ENCODE measurements around the gene DHRS1. TPM values are rescaled to one million over a fixed set of nuclear protein-coding genes. Genes with fewer than 3 reads are reported as not detected.
"Not testable (repeated sequence)": the region's sequence is repeated elsewhere in the genome, so short reads cannot be mapped to it uniquely, and the experiment has no call there.

Gene DHRS1
- total RNA-seq, 1 donor from 2014 or later = 28.0 TPM

- intact Hi-C loops (cut with DNase I) = loop anchor here (5.0 kb wide), 1 partner anchor 101 kb away; no protein-coding TSS in a partner anchor
- Histone ChIP-seq H3K36me3 (no peaks in the 10 kb centered on the region), H3K4me3 (no peak overlapping the region), H3K4me1 (peaks cover 70% of the 10 kb centered on the region), H3K9me3 (no peaks in the 10 kb centered on the region), H3K27me3 (peaks cover 10% of the 10 kb centered on the region), H3K27ac (no peak overlapping the region)
- TF ChIP-seq, protein P1, sequence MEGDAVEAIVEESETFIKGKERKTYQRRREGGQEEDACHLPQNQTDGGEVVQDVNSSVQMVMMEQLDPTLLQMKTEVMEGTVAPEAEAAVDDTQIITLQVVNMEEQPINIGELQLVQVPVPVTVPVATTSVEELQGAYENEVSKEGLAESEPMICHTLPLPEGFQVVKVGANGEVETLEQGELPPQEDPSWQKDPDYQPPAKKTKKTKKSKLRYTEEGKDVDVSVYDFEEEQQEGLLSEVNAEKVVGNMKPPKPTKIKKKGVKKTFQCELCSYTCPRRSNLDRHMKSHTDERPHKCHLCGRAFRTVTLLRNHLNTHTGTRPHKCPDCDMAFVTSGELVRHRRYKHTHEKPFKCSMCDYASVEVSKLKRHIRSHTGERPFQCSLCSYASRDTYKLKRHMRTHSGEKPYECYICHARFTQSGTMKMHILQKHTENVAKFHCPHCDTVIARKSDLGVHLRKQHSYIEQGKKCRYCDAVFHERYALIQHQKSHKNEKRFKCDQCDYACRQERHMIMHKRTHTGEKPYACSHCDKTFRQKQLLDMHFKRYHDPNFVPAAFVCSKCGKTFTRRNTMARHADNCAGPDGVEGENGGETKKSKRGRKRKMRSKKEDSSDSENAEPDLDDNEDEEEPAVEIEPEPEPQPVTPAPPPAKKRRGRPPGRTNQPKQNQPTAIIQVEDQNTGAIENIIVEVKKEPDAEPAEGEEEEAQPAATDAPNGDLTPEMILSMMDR (IDR thresholded peaks at IDR 0.05) = no peak
- ATAC-seq (no peak), DNase-seq (no peak)
These were observed 31.5 kb upstream of the DHRS1 start for GRCh38 chr14:24330973-24331674.

DNA sequence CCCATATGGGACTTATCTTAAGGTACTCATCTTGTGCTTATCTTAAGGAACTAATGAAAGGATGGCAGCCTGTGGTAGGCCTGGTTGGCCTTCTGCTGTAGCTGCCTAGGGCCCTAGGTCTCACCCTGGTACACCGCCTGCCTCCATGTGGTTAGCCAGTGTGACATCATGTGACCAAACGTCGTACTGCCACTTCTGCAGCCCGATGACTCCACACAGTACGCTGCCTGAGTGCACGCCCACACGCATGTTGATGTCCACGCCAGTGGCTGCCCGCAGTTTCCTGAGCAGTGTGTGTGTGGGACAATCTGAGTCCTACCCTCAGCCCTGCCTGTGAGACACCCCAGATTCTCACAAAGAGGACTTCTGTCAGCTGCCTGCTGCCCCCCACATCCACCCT, 30.2 kb upstream of the DHRS1 start:
- intact Hi-C loops (cut with DNase I) = loop anchor here (5.0 kb wide), 1 partner anchor 103 kb away; no protein-coding TSS in a partner anchor
- DNase-seq (peak; percentile 89), ATAC-seq (peak; percentile 70)
- TF ChIP-seq, protein P1 (IDR thresholded peaks at IDR 0.05) = no peak
- H3K4me1 ChIP-seq = peaks cover 59% of the 10 kb centered on the region
- no peaks in the 10 kb centered on the region for H3K36me3 ChIP-seq
- no peaks in the 10 kb centered on the region for H3K9me3 ChIP-seq
- no peak overlapping the region for H3K4me3 ChIP-seq
- peaks cover 7% of the 10 kb centered on the region for H3K27me3 ChIP-seq
- peak overlapping the region; percentile 51 for H3K27ac ChIP-seq

DNA sequence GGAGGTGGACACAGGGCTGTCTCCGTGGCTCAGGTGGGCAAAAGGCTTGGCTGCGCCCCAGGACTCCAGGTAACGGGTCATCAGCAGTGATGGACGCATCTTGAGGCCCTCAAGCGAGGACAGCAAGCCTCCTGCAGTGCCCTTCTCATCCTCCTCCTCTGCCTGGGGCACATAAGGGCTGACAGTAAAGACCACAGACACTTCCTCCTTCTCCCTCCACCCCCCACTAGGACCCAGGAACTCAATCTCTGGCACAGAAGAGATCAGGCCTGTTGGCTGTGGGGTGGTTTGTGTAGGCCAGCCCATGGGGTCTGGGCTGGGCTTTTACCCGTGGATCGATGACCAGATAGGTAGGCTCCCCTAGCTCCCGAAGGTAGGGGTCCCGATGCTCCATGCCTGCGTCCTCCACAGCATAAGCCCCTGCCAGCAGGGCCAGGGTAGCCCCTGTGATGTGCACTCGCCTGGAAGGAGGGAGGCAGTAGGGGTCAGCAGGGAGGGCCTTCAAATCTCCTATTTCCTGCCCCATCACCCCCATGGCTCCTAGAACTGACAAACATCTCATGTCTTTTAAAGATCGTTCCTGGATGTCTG, 29.6 kb upstream of the DHRS1 start:
- Histone ChIP-seq H3K4me3 (no peak overlapping the region), H3K36me3 (no peaks in the 10 kb centered on the region), H3K27ac (peak overlapping the region; percentile 51), H3K9me3 (no peaks in the 10 kb centered on the region), H3K27me3 (peaks cover 2% of the 10 kb centered on the region), H3K4me1 (peaks cover 53% of the 10 kb centered on the region)
- DNase-seq (no peak), ATAC-seq (no peak)
- TF ChIP-seq, protein P1 (IDR thresholded peaks at IDR 0.05) = no peak
- intact Hi-C loops (cut with DNase I) = no loop called here

- TF ChIP-seq, protein P1 (IDR thresholded peaks at IDR 0.05) = peak; percentile 64
- DNase-seq = peak; percentile 80
- intact Hi-C loops (cut with DNase I); H3K9me3 ChIP-seq; H3K27ac ChIP-seq; ATAC-seq; H3K27me3 ChIP-seq; H3K36me3 ChIP-seq; H3K4me3 ChIP-seq: not testable (repeated sequence)
- H3K4me1 ChIP-seq = peaks cover 41% of the 10 kb centered on the region
These were observed 28.3 kb upstream of the DHRS1 start for GRCh38 chr14:24327914-24328313.

DNA sequence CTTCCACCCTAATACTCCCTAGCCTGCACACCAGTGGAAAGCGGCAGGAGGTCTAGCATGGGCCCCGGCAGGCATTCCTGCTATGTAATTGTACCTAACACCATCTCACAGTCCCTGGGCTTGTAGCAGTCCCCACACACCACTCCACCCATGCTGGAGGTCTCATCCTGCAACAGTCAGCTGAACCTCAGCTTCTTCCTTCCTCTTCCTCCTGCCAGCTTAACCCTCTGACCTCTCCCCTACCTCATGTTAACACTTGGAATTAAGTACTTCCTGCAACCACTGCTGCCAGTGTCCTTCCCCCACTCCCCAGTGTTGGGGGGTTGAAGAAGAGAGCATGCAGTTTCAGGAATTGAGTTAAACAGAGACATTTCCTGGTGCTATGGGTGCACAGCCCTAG, 27.7 kb upstream of the DHRS1 start:
- peak; percentile 20 for ATAC-seq

More for the DNA sequence above, 27.7 kb upstream of the DHRS1 start:
- Histone ChIP-seq H3K27ac (no peak overlapping the region), H3K27me3 (no peaks in the 10 kb centered on the region), H3K9me3 (no peaks in the 10 kb centered on the region), H3K36me3 (no peaks in the 10 kb centered on the region), H3K4me1 (peaks cover 36% of the 10 kb centered on the region), H3K4me3 (no peak overlapping the region)
- no peak for DNase-seq
- intact Hi-C loops (cut with DNase I) = no loop called here
- TF ChIP-seq, protein P1 (IDR thresholded peaks at IDR 0.05) = no peak
